HG03135 (cell line): ENCODE measurements around the gene ACOX3.

Source experiments
- ATAC-seq: cut with Tn5 transposase; IDR thresholded peaks from one replicate; pipeline ENCODE4 v1.9.1; 2021; ENCODE audit warnings: mild to moderate bottlenecking, moderate library complexity; ENCODE audit not compliant: unreplicated experiment

Gene ACOX3

DNA sequence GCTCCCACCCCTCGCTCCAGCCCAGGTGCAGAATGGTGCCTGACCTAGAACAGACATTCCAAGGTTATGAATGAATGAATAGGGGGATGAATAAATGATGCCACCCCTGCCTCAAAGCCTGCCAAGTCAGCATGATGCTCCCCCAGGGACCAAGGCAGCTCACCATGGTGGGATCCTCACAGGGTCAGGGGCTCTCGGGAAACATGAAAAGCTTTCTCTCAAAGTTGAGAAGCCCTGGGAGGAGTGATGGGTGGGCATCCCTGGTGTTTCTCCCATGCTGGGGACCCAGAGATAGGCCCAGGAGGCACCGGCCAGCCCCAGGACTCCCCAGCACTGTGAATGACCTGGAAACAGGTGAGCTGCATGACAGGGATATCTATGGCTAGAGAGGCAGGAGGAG, 112.1 kb downstream of the ACOX3 start:
- ATAC-seq = no peak

DNA sequence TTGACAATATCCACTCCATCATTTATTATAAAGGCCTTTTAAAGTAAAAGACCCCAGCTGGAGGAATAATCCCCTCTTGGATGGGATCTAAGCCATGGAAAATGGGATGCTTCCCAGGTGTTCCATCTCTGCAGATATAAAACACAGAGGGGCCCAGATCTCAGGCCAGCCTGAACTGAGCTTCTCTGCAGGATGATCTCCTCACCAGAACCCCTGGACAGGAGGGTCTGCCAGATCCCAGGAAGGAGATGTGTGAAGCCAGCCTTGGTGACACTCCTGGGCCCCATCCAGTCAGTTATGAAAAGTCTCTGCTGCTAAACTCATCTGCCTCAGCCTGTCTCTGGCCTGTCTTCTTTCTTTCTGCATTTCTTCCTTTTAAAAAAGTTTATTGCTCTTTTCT, 114.3 kb downstream of the ACOX3 start:
- no peak for ATAC-seq

DNA sequence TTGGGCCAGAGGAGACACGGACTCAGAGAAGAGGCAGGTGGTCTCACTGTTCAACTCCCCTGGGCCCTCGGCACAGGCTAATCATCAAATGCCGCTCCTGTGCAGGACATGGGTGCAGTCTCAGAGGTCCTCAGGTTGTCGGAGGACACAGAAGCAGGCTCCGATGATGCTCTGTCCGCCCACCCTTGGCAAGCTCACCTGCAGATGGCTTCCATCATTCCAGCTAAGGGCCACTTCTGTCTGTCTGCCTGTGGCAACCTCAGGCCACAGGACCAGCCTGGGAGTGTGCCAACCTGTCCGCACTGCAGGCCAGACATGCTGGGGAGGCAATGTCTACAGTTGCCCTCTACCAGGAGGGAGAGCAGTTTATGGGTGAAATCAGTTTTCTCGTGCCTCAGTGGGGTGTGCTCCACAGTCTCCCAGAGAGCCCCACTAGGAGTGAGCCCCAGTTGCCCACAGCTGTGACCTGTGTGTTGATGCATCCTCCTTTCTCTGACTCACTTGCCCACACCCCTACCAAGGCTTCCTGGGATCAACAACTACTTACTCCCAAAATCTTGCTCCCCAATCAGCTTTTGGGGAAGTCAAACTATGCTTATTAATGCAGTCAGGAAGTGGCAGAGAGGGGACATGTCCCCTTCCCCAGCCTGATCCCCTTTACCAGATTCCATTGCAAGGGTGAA, 115.1 kb downstream of the ACOX3 start:
- ATAC-seq = no peak

DNA sequence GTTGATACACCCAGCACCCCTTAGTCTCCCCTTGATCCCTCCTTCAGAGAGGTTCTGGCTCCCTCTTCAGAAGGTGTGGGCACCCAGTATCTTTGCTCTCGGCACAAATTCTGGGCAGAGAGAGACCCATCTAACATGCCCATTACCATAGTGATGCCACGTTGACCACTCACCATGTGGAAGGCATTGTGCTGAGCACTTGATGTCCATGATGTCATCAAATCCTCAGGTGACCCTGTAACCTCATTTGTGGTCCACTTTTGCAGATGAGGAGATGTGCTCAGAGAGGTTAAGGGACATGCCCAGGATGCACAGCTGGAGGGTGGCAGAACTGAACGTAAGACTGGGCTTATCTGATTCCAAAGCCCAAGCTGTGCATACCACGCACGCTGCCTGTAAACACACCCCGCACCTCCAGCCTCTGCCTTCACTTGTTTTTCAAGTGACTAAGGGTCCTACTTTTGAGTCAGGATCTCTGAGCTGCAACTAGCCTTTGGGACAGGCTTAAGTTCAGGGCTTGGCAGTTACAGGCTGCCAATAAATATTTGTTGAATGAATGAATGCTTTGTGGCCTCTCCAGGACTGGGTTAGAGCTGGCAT, 115.8 kb downstream of the ACOX3 start:
- ATAC-seq = no peak

DNA sequence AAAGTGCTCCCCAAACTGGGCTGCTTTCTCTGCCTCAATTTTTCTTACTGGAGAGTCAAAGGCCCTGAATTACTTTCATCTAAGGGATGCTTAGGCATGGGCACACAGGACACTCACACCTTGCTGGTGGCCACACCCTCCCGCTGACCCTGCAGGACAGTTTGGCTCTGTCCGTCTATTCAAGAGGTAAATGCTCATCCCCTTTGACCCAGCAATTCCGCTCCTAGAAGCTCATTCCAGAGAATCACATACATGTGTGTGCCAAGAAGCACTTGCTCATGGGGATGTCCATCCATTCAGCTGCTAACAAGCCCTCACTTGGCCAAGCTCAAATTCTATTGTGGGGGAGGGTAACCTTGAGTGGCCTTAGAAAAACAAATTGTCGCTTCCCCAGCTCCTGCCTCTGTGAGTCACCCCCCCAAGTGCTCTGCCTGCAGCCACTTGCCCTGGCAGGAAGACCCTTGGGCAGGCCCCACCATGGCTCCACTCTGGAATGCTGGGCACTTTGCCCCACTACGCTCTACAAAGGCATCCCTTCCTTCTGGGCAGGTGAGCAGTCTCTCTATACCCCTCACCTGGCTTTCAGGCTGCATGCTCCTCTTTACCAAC, 116.5 kb downstream of the ACOX3 start:
- ATAC-seq = no peak

DNA sequence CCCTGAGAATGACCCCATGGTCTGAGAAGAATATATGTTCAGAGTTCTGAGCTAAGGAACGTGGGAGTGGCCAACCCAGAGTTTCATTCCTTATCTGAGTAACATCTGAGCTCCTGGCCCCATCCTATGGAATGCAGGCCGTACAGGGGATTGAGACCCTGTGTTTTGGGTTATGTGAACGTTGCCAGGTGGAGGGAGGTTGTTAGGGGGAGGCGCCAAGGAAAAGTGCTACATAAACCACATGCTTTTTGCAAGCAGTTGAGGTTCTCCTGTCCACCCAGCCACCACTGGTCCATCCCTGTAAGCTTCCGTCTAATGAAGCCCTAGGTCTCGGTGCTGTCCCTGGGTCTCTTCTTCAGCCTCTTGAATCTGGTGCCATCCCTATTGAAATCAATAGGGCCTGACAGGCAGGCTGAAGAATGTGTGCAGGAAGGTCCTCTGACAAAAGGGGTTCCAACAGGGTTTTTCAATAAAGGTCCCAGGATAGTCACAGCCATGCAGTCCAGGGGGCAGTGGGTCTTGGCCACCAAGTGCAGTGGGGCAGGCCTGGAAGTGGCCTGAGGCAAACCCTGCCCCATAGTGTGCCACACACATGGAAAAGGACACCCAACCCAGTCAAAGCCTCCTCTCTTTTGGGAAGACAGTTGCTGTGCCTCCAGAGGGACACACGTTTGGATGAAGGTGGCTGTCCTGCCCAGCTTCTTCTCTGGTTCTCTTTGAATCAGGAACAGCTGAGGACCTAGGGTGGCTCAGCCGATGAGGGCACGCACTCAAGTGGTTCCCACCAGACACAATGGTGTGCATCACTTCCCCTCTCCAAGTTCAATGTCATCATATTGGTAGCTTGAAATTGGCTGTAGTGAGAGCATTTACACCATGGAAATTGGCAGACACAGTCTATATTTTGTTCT, 117.5 kb downstream of the ACOX3 start:
- ATAC-seq = no peak

DNA sequence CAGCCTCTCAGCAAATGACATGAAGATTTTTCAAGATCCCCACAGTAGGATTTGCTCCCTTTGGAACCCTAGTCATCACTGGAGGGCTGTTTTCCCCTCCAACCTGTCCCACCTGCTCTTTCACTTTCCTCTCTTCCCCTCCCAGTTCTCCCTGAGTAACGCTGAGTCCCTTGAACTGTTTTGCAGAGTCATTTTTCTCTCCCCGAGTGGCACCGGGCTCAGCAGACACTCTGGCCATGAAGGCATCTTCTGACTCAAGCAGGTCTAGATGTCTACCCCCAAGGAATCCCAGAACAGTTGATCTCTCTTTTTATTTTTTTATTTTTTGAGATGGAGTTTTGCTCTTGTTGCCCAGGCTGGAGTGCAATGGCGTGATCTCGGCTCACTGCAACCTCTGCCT, 118.8 kb downstream of the ACOX3 start:
- no peak for ATAC-seq

DNA sequence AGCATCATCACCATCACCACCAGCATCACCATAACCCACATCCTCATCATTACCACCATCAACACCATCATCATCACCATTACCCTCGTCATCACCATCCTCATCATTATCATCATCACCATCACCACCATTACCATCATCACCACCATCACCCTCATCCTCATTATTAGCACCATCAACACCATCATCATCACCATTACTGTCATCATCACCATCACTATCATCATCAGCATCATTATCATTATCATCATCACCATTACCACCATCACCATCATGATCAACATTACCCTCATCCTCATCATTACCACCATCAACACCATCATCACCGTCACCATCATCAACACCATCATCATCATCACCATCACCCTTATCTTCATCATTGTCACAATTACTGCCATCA, 119.3 kb downstream of the ACOX3 start:
- ATAC-seq = no peak

DNA sequence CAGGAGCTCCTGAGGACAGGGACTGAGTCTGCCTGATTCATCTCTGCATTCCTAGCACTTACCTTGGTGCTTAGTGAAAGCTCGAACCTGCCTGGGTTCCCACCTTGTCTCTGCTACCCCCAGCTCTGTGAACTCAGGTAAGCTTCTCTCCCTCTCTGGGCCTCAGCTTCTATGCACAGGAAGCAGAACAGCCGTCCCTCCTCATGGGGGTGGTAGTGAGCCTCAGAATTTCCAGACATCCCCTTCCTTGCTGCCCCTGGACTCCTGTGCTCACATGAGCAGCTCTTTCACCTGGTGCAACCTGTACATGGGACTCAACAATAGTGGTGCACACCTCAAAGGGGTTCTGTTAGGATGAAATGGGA, 120.2 kb downstream of the ACOX3 start:
- no peak for ATAC-seq

DNA sequence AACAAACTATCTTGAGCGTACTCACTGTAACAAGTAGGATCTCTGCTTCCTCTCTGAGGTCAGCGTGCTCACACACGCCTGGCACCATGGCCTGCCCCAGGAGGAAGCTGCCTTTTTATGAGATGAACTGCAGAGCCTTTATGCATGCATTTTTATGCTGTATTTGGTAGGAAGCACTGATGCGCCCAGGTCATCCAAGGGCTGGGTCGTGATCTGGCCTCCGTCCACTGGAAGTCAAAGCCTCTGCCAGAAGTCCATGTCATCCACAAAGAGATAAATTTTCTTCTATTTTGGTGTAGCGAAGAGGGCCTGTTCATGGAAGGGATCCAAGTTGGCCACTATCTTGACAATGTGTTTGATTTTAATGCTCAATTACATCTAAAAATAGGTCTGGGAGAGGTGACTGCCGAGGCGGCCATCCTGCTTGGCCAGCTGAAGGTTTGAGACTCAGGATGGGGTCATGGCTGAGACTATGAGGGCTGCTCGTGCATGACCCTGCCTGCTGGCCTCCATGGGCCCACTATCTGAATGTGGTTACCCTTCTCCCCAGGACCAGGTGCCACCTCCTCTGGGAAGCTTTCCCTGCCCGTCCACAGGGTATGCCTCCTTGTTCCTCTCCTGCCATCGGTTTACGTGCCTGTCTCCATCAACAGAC, 120.7 kb downstream of the ACOX3 start:
- ATAC-seq = no peak

DNA sequence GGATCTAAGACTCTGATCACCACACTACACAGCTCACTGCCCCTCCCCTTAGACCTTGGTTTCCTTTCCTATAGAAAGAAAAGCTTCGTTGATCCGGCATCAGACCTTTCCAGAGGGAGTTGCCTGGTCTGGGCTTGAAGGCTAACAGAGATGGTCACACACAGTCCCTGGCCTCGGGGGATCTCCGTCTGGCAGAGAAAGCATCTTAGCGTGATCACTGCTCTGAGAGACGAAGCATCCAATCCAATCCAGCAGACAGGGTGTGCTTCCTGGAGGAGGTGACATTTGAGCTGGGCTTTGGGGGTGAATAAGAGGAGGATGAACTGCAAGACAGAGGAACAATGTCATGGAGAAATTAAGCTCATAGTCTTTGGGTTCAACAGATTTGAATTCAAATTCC, 121.5 kb downstream of the ACOX3 start:
- no peak for ATAC-seq

DNA sequence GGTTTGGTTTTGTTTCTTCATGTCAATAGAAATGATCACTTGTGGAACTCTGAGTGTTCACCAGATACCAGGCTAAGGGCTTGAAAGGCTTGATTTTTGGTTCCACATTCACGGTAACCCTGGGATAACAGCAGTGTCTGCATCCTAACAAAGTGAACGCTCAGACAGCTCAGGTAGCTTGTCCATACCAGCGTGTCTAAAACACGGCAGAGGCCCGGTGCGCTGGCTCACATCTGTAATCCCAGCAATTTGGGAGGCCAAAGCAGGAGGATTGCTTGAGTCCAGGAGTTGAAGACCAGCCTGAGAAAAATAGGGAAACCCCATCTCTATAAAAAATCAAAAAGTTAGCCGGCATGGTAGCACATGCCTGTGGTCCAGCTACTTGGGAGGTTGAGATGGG, 122.0 kb downstream of the ACOX3 start:
- no peak for ATAC-seq

DNA sequence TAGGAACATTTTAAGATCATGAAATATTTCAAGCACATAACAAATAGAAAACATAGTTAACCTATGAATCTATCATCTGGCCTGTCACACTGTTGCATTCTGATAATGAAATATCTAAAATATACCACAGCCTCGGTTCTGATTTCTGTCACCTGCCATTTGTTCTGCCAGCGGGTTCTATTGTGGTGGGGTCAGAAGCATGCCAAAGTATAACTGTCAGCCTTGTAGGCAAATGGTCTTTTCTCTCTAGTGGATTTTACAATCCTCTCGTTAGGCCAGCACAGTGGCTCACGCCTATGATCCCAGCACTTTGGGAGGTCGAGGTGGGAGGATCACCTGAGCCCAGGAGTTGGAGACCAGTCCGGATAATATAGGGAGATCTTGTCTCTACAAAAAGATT, 123.0 kb downstream of the ACOX3 start:
- ATAC-seq = no peak

DNA sequence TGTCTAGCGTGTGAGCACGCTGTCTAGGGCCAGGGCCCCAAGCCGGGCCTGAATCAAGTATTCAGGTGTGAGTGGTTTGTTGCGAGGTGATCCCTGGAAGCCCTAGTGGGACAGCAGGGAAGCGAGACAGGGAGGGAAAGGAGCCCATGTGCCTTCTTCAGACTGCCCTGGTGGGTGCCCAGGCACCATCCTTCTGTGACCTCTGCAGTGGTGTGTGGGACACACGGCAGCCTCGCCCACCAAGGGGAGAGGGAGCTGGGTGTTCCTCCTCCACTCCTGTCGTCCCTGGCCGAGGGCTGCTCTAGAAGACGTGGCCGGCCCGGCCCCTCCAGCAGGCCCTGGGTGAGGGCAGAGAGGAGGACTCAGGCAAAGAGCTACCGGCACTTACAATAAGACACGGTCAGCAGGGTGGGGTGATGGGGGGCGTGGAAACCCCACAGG, 123.6 kb downstream of the ACOX3 start:
- no peak for ATAC-seq
